Thoracic aorta (tissue), 2 donors: ENCODE data around the gene SUB1. TPM values are rescaled to one million over a fixed set of nuclear protein-coding genes. Genes with fewer than 3 reads are reported as not detected.

Experiments
- ATAC-seq: fragments of 150-250 bp; one replicate; pipeline ENCODE4 v1.8.0; 2017; ENCODE audit warnings: low read depth; ENCODE audit not compliant: insufficient number of reproducible peaks, low FRiP score
- DNase-seq: peaks from one replicate; pipeline ENCODE4 v3.0.0-alpha.2; 2020; ENCODE audit warnings: low spot score
- H3K27ac ChIP-seq, 2 donors: fragments of 200-600 bp; sonication (generic); 1 replicate in 1 of 2; 2 replicates in 1 of 2; pipeline ENCODE4 v1.5.1; 2016; ENCODE audit warnings: mild to moderate bottlenecking in 2 of 2, moderate library complexity in 2 of 2
- H3K27me3 ChIP-seq: fragments of 200-600 bp; sonication (generic); replicated peaks from 2 replicates; pipeline ENCODE4 v1.6.0; 2016; ENCODE audit warnings: mild to moderate bottlenecking; ENCODE audit not compliant: insufficient read depth
- H3K36me3 ChIP-seq: fragments of 200-600 bp; sonication (generic); one replicate; pipeline ENCODE4 v1.5.1; 2016
- H3K4me1 ChIP-seq, 2 donors: fragments of 200-600 bp; sonication (generic); 1 replicate in 1 of 2; 2 replicates in 1 of 2; pipeline versions ENCODE4 v1.5.1 to v1.6.0; 2016; ENCODE audit warnings: low read depth in 2 of 2, mild to moderate bottlenecking in 1 of 2; ENCODE audit not compliant: control insufficient read depth in 1 of 2
- H3K4me3 ChIP-seq: fragments of 200-600 bp; sonication (generic); 2 replicates; pipeline ENCODE4 v1.5.1; 2016; ENCODE audit warnings: mild to moderate bottlenecking
- H3K9me3 ChIP-seq: fragments of 200-600 bp; sonication (generic); 2 replicates; pipeline ENCODE4 v1.5.1; 2016
- total RNA-seq, 2 donors: library from RNA; depleted of rRNA; stranded (reverse); fragments of >200 nt; gene quantifications; one replicate each; pipeline versions ENCODE4 v1.1.0 to v1.2.3, GENCODE V29; 2016
- TF ChIP-seq, protein P1 (sequence below): fragments of 200-600 bp; sonication (generic); IDR thresholded peaks from one replicate; pipeline ENCODE4 v1.5.1; 2019; ENCODE audit warnings: antibody characterized with exemption

Gene SUB1
- total RNA-seq, 2 donors from 2014 or later, result 91.1 to 130 TPM

DNA sequence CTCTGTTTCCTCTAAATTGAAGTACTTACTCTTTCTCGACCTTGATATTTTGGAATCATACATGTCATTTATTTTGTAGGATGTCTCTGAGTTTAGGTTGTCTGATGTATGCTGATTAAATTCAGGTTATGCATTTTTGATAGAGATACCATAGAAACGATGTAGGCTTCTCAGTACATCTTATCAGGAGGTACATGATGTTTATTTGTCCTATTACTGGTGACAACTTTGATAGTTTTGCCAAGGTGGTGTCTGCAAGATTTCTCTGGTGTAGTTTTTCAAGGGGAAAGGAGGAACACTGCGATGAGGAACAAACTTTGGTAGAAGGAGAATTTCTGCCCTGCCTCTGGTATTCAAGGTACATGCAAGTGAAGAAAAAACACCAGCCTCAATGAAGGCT, 29.9 kb downstream of the SUB1 start:
- no peaks in the 10 kb centered on the region for H3K27me3 ChIP-seq
- TF ChIP-seq, protein P1, sequence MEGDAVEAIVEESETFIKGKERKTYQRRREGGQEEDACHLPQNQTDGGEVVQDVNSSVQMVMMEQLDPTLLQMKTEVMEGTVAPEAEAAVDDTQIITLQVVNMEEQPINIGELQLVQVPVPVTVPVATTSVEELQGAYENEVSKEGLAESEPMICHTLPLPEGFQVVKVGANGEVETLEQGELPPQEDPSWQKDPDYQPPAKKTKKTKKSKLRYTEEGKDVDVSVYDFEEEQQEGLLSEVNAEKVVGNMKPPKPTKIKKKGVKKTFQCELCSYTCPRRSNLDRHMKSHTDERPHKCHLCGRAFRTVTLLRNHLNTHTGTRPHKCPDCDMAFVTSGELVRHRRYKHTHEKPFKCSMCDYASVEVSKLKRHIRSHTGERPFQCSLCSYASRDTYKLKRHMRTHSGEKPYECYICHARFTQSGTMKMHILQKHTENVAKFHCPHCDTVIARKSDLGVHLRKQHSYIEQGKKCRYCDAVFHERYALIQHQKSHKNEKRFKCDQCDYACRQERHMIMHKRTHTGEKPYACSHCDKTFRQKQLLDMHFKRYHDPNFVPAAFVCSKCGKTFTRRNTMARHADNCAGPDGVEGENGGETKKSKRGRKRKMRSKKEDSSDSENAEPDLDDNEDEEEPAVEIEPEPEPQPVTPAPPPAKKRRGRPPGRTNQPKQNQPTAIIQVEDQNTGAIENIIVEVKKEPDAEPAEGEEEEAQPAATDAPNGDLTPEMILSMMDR, result no peak
- H3K4me3 ChIP-seq, result no peak overlapping the region
- H3K27ac ChIP-seq, result no peak overlapping the region
- H3K4me1 ChIP-seq, result peaks cover 7 to 24% of the 10 kb centered on the region in 2 donors
- H3K36me3 ChIP-seq, result no peaks in the 10 kb centered on the region
- DNase-seq (no peak), ATAC-seq (no peak)
- H3K9me3 ChIP-seq, result no peaks in the 10 kb centered on the region

DNA sequence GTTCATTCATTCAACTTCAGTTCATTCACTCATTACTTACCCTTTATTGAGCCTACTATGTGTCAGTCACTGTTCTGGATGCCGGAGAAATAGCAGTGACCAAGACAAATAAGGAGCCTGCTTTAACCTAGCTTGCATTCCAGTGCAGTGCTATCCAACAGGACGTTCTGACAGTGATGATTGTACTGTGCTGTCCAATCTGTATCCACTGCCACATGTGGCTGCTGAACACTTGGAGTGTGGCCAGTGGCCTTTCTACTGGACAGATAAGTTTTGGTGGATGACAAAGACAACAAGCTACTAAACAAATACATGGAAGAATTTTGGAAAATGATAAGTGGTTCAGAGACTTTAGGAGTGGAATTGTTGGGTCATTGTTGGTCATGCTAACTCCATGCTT, 33.6 kb downstream of the SUB1 start:
- no peak overlapping the region for H3K4me3 ChIP-seq
- no peaks in the 10 kb centered on the region for H3K36me3 ChIP-seq
- H3K27ac ChIP-seq, result no peak overlapping the region
- DNase-seq, result no peak
- ATAC-seq, result no peak
- peaks cover 0 to 11% of the 10 kb centered on the region in 2 donors for H3K4me1 ChIP-seq
- no peaks in the 10 kb centered on the region for H3K27me3 ChIP-seq
- TF ChIP-seq, protein P1, result no peak
- H3K9me3 ChIP-seq, result no peaks in the 10 kb centered on the region

DNA sequence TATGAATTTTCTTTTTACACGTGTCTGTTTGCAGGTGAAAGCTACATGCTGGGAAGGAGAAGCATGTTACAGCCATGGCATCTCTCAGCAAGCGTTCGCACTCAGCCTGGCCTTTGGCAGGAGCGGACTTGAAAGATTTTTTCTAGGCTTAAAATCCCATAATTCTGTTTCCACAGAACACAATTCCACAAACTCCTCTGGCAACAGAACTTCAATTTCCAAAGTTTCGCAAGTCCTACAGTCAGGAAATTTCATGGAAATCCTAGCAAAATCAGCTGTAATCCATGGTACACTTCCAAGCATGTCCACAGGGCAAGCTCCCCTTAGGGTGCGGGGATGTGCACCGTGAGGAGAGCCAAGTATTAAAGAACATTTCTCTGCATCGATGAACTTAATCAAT, 35.9 kb downstream of the SUB1 start:
- no peak for DNase-seq
- no peak for ATAC-seq

DNA sequence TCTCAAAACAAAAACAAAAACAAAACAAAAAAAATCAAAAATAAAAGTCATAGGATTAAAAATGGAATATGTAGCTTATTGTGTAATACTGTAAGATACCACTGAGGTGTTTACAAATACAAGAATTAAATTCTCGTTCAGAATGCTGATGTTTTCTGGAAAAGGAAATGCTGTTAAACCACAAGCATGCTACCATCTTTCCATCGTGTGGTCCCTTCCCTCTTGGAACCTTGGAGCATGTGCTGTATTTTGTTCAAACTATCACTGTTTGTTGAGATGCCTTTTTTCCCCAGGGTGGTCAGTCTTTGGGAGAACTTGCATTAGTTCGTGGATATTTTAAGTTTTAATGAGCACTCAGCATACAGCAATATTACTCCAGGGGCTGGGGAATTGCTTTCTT, 39.7 kb downstream of the SUB1 start:
- Histone ChIP-seq H3K27ac (no peak overlapping the region), H3K36me3 (no peaks in the 10 kb centered on the region), H3K9me3 (no peaks in the 10 kb centered on the region), H3K4me1 (peaks cover 15 to 34% of the 10 kb centered on the region in 2 donors), H3K27me3 (no peaks in the 10 kb centered on the region), H3K4me3 (no peak overlapping the region)
- no peak for DNase-seq
- no peak for ATAC-seq
- TF ChIP-seq, protein P1, result no peak

More for the DNA sequence above, 35.9 kb downstream of the SUB1 start:
- TF ChIP-seq, protein P1, result no peak
- Histone ChIP-seq H3K27ac (no peak overlapping the region), H3K36me3 (no peaks in the 10 kb centered on the region), H3K4me3 (no peak overlapping the region), H3K9me3 (no peaks in the 10 kb centered on the region), H3K4me1 (peaks cover 0 to 5% of the 10 kb centered on the region in 2 donors), H3K27me3 (no peaks in the 10 kb centered on the region)

DNA sequence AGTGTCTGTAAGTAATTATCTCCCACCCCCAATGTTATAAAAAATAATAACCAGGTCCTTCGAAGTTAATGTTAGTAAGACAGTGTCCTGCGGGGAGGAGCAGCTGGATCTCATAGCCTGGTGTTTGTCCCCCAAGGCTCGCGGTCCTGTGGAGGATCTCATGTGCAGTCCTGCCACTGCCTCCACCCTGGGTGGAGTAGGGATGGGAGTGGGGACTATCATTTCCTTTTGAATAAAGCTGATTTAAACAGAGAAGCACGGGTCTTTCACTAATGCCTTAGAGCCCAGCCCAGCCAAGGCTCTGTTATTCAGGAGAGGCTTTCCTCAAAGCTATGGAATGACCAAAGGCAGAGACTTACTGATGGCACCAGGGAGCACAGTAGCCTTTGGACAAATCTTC, 40.2 kb downstream of the SUB1 start:
- H3K36me3 ChIP-seq, result no peaks in the 10 kb centered on the region
- no peak overlapping the region for H3K4me3 ChIP-seq
- DNase-seq (no peak), ATAC-seq (no peak)
- H3K27me3 ChIP-seq, result no peaks in the 10 kb centered on the region
- TF ChIP-seq, protein P1, result no peak
- no peaks in the 10 kb centered on the region for H3K9me3 ChIP-seq
- H3K4me1 ChIP-seq, result peaks cover 19 to 39% of the 10 kb centered on the region in 2 donors
- no peak overlapping the region for H3K27ac ChIP-seq
